Right kidney (tissue), 1 donor: ENCODE measurements around the gene CCDC91.
"Not testable (repeated sequence)": the region's sequence is repeated elsewhere in the genome, so short reads cannot be mapped to it uniquely, and the experiment has no call there.

Source experiments
- DNase-seq: peaks from one replicate; pipeline ENCODE4 v3.0.0-alpha.2; 2016

Gene CCDC91

DNA sequence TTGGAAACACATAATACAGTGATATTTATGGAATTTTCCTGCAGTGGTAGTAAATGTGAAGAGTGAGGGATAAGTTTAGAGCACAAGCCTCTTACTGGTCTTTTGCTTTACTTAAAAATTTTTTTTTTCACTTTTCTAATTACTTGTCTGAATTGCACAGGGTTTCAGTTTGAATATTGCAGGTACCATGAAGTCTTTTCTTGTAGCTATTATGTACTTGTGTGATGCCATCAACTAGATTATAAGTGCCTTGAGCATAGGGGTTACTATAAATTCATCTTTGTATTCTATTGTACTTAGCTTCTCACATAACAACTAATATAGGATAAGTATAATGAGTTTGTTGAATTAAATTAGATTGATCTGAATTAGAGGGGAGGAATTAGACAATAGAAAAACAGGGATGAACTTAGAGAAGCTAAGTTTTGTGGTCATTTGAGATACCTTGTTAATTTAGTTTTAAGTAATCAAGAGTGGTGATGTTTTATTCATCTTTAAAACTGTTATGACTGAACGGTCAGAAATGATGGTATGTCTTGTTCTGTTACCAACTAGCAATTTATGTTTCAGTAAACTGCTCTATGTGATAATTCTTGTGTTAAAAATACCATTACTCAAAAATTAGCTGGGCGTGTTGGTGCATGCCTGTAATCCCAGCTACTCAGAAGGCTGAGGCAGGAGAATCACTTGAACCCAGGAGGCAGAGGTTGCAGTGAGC, 42.1 kb downstream of the CCDC91 start:
- DNase-seq: no peak

DNA sequence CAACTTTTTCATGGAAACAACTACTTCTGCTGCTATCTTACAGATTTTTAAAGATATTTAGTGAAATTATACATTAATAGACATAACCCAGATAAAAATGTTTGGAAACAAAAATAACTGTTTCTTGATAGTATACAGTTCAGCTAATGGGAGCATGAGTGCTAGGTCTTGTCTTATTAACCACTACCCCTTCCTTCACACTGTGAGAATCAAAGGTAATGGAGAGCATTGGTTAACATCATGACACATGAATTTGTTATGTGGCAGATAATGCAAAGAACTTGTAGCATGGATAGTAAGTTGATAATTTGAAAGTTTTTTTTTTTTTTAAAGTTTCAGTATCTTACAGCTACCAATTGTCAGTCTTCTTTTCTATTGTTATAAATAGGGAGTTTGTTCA, 44.2 kb downstream of the CCDC91 start:
- DNase-seq: no peak

- DNase-seq: no peak
These were observed 44.8 kb downstream of the CCDC91 start for GRCh38 chr12:28235015-28235414.

GRCh38 chr12:28235985-28236384, 45.7 kb downstream of the CCDC91 start:
- DNase-seq: no peak

DNA sequence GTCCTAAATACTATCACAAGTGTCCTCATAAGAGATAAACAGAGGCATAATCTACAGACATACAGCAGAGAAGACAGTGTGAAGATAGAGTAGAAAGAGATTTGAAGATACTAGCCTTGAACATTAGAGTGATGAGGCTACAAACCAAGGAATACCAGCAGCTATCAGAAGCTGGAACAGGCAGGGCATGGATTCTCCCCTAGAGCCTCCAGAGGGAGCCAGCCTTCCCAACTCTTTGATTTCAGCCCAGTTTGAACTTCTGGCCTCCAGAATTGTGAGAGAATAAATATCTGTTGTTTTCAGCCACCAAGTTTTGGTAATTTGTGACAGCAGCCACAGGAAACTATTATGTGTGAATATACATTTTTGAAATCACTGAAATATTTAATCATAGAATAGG, 47.2 kb downstream of the CCDC91 start:
- DNase-seq: no peak

DNA sequence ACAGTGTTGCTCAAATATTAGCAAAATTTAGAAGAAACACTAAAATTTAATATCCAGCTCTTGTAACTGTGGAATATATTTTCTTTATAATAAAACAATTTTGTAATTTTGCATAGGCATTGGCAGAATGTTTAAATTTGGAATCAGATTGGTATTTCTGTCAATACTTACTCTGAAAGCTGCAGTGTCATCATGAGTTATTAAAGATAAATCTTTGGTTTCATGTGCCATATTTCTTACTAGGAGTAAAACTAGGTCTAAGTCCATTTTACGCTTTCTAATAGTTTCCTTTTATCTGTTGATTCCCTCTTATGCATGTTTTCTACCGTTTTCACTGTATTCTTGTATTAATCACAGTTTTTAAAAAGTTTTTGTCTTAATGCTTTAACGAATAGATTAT, 49.7 kb downstream of the CCDC91 start:
- DNase-seq: no peak

GRCh38 chr12:28240853-28241252, 50.6 kb downstream of the CCDC91 start:
- DNase-seq: no peak

GRCh38 chr12:28242129-28242495, 51.9 kb downstream of the CCDC91 start:
- no peak for DNase-seq

DNA sequence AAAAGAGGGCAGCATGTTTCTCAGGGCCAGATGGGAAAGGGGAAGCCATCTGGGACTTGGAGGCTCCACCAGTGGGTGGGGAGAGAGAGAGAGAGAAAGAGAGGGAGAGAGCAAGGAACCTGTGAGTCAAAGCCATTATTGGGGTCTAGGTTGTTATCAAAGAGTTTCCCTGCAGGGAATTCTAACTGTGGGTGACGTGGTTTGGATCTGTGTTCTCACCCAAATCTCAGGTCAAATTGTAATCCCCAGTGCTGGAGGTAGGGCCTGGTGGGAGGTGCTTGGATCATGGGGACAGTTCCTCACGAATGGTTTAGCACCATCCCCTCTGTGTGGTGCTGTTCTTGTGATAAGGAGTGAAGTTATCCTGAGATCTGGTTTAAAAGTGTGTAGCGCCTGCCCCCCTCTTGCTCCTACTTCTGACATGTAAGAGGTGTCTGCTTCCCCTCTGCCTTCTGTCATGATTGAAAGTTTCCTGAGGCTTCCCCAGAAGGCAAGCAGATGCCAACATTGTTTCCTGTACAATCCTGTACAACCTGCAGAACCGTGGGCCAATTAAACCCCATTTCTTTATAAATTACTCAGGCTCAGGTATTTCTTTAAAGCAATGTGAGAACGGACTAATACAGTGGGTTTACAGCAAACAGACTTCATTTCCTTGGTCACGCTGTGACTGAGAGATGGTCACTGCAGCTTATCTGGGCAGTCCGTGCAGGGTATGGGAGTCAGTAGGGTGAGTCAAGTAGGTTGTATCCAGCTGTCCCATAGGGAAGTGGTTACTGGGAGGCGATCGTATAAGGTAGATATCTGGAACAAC, 52.4 kb downstream of the CCDC91 start:
- no peak for DNase-seq

- DNase-seq: no peak
These were observed 53.0 kb downstream of the CCDC91 start for GRCh38 chr12:28243310-28243633.

- no peak for DNase-seq
These were observed 57.5 kb downstream of the CCDC91 start for GRCh38 chr12:28247806-28248205.

DNA sequence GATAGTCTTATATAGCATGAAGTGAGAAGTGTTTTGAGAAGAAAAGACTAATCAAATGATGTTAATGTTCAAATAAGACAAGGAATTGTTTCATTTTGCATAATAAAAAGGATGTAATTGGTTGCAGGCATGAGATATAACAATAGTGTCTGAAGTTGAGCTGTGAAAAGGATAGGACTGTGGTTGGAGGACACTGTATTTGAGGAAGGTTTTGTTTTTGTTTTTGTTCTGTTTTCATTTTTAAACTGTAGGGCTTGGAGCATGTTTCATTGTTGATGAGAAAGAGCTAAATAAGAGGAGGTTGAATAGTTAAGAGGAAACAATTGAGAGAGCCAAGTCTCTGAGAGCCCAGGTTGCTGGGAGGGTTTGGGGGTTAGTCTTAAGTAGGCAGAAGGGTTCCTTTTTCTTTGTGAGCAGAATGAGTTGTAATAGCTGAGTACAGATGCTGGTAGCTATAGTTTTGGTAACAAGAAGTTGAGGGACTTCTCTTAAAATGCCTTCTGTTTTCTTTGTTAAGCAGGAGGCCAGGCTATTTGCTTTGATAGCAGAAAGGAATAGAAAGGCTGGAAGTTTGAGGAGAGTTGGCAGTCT, 58.4 kb downstream of the CCDC91 start:
- DNase-seq: no peak

- DNase-seq: no peak
These were observed 62.9 kb downstream of the CCDC91 start for GRCh38 chr12:28253161-28253641.

DNA sequence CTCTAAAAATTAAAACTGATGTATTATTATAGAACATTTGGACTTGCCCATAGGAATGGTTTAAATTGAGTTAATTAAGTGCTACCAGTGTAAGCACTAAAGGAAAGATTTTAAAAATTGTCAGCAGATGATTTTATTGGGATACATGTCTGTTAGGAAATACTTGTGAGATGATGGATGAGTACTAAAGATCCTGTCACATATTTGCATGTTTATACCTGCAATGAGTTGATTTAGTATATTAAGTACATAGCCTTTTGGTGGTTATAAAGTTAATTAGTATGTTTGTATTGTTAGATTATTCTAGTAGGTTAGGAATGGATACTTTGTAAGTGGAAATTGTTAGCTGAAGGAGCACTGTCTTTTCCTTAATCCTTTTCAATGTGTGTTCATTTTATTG, 67.2 kb downstream of the CCDC91 start:
- DNase-seq: no peak

GRCh38 chr12:28258998-28259397, 68.7 kb downstream of the CCDC91 start:
- no peak for DNase-seq

DNA sequence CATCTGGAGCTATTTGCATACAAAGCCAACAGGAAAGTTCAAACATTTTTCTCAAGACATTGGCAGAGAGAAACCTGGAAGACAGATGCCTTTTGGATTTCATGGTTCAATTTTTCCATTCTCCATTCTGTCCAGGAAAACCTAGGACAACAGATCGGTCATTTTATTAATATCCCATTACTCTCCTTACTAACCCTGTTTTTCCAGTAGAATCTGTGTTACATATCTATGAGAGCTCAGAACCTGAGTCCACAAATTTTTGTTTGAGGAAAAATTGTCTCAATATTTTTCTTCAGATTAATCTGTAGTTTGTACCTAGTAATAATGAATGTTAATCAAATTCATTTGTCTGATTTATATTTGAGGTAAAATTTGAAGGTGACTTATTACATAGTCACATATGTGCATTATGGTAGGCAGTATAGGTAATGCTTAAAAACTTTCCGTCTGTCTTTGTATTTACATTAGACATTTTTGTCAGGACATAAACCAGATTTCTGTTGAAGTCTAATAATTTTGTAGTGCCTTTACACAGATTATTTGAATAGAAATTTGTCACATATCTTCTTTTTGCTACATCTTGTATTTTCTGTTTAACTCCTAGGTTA, 75.3 kb downstream of the CCDC91 start:
- no peak for DNase-seq

GRCh38 chr12:28267920-28268607, 77.8 kb downstream of the CCDC91 start:
- not testable (repeated sequence) for DNase-seq

DNA sequence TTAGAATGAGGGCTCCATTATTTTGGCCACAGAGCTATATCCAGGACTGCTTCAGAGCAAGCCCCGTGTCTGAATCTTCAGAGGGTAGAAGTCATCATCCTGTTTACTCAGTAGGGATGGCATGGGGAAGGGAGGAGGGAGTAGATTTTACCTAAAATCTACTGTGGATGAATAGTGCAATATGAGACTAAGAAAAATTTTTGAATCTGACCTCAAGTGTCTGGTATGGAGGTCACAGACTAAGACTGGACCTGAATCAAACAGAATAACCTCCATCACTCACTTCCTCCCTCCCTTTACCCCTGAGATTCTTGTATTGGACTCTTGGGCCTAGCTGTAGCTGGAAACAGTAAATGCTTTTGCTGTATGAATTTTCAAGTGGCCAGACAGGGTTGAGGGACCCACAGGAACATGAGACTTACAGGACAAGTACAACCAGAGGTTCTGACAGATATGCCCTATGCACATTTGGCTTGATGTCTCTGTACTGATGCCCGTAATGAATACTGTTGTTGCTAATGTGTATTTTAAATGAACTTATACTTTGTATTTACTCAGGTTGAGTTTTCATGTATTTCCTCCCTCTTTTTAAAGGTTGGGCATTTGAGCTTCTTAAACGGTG, 78.5 kb downstream of the CCDC91 start:
- no peak for DNase-seq

- no peak for DNase-seq
These were observed 79.6 kb downstream of the CCDC91 start for GRCh38 chr12:28269851-28270250.

DNA sequence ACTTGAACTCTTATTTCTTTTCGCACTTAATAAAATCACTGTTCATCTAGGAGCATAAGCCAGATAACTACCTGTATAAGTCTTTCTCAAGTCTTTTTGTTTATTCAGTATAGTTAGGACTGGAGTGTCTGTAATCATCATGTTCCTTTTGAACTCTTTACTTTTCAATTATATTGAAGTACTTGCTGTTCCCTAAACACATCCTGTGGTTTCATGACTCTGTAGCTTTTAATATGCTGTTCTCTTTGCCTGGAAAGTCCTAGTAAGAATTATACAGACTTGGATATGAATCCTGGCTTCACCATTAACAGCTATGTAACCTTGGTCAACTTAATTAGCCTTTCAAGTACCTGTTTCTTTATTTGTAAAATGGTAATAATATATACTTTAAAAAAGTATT, 88.2 kb downstream of the CCDC91 start:
- DNase-seq: no peak

DNA sequence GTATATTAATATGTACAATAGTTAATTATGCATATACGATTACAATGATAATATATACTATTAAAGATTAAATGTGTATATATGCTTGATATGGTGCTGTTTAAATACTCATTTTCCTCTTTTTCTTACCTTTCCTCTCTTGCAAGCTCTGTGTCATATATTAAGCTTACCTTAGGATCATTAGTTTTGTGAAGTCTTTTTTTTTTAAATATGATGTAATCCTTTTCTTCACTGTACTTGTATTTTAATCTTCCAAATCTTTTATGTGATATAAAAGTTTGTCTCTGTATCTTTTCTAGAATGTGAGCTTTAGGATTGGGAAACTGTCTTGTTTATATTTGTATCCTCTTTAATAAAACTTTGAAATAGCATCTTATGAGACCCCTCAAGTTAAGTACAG, 88.7 kb downstream of the CCDC91 start:
- DNase-seq: no peak

- no peak for DNase-seq
These were observed 96.1 kb downstream of the CCDC91 start for GRCh38 chr12:28286352-28286751.
